Right lobe of liver (tissue), 4 donors: Measurements from ENCODE around the gene RGS9.

Experiments used
- POLR2A ChIP-seq: fragments of 450-650 bp; IDR thresholded peaks from one replicate; pipeline ENCODE4 v1.6.1; 2017; ENCODE audit warnings: antibody characterized with exemption, mild to moderate bottlenecking
- TF ChIP-seq, protein P1 (sequence below), 4 donors: fragments of 200-600 bp in 3 of 4; fragments of 450-650 bp in 1 of 4; IDR thresholded peaks; one replicate each; pipeline versions ENCODE4 v1.5.1 to v1.8.0; 2016 to 2022; ENCODE audit warnings: antibody characterized with exemption in 4 of 4, mild to moderate bottlenecking in 2 of 4
- donor health status: DM: no; HTN: no; CAD: no.
- donor health status: DM: no; HTN: no; CAD: no.
- donor health status: DM: no; HTN: yes; CAD: no.

GRCh38 chr17:65166787-65167186 lies 29.6 kb downstream of the RGS9 start:
- TF ChIP-seq POLR2A = no peak
- TF ChIP-seq, protein P1, sequence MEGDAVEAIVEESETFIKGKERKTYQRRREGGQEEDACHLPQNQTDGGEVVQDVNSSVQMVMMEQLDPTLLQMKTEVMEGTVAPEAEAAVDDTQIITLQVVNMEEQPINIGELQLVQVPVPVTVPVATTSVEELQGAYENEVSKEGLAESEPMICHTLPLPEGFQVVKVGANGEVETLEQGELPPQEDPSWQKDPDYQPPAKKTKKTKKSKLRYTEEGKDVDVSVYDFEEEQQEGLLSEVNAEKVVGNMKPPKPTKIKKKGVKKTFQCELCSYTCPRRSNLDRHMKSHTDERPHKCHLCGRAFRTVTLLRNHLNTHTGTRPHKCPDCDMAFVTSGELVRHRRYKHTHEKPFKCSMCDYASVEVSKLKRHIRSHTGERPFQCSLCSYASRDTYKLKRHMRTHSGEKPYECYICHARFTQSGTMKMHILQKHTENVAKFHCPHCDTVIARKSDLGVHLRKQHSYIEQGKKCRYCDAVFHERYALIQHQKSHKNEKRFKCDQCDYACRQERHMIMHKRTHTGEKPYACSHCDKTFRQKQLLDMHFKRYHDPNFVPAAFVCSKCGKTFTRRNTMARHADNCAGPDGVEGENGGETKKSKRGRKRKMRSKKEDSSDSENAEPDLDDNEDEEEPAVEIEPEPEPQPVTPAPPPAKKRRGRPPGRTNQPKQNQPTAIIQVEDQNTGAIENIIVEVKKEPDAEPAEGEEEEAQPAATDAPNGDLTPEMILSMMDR (IDR thresholded peaks at IDR 0.05) = no peak
